ENCODE results near the gene CAND2. TPM values are rescaled to one million over a fixed set of nuclear protein-coding genes. Genes with fewer than 3 reads are reported as not detected.
A peak's percentile ranks its signal among the peaks of the same experiment; 100 is the strongest.
"Not testable (repeated sequence)": the region's sequence is repeated elsewhere in the genome, so short reads cannot be mapped to it uniquely, and the experiment has no call there.

Gene CAND2
- total RNA-seq, 1 donor: 3.0 TPM

DNA sequence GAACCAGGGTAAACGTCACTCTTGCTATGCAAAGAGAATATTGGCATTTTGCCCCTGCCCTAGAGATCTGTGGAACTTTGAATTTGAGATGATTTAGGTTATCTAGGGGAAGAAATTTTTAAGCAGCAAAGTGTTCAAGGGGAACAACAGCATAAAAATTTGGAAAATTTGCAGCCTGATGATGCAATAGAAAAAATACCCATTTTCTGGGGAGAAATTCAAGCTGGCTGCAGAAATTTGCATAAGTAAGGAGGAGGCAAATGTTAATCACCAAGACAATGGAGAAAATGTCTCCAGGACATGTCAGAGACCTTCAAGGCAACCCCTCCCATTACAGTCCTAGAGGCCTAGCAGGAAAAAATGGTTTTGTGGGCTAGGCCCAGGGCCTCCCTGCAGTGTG, 49.3 kb downstream of the CAND2 start:
- no peak for DNase-seq (ENCODE audit: low read depth in 2 of 3, low spot score in 2 of 3)

DNA sequence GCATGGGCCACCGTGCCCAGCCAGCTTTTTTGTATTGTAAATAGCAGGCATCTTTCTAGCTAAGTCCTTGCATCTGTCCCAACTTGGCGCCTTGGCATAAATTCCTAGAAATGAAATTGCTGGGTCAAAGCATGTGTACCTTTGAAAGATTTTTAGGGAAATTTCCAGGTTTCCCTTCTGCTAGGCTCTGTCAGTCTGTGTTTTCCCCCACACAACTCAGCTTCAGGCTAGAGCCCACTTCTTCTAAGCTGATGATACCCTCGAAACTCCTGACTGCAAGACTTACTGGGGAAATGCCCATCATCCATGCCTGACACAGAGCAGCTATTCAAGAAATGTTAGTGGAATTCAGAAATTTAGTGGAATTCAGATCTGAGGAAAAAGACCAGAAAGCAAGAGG, 55.7 kb downstream of the CAND2 start:
- DNase-seq (ENCODE audit: low read depth in 2 of 3, low spot score in 2 of 3): no peak

DNA sequence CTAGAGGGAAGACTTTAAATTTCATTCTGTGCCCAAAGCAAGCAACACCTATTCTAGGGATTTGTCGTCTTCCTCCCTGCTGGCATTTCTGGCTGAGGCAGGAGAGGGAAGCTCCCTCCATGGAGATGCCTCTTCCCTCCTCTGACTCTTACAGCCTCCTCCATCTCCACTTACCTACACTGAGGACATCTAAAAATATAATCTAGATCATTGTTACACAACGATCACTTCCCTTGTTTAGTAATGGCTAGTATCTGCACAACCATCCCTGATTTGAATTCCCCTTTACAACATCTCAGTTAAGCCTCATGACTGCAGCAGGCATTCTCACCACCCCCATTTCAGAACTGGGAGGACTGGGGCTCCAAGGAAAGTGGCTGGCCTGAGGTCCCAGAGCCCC, 57.4 kb downstream of the CAND2 start:
- not testable (repeated sequence) for DNase-seq (ENCODE audit: low read depth in 2 of 3, low spot score in 2 of 3)

DNA sequence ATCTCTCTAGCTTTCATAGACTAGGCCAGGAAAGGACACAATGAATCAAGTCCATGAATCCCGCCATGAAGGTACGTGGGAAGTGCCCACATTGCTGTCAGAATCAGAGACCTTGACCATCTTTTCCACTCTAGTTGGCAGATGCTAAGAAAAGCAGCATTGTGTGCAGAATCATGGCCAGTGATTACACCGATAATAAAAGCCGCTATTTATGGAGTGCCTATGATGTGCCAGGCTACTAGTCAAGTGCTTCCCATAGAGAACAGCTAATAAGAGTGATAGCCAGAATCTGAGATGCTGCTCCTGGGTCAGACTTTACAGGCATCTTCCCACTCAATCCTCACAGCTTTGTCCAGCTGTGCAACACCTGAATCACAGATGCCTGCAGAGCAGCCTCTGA, 58.1 kb downstream of the CAND2 start:
- no peak for DNase-seq (ENCODE audit: low read depth in 2 of 3, low spot score in 2 of 3)

DNA sequence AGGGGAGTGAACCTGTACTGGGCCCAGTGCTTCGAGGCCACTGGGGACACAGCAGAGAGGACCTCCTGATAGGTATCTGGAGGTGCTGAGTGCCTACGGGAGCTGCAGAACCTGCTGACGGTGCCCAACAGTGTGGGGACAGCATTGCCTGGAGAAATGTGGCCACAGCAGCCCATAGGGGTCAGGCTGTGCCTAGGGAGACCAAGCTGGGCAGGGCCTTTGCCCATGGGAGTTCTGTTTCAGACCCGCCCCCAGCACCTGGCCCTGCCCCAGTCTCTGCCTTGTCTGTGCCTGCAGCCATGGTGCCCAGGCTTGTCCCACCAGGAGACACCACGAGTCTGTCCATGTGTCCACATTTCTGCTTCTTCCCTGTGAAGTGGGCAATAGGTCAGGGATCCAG, 60.1 kb downstream of the CAND2 start:
- DNase-seq (ENCODE audit: low read depth in 2 of 3, low spot score in 2 of 3): no peak

DNA sequence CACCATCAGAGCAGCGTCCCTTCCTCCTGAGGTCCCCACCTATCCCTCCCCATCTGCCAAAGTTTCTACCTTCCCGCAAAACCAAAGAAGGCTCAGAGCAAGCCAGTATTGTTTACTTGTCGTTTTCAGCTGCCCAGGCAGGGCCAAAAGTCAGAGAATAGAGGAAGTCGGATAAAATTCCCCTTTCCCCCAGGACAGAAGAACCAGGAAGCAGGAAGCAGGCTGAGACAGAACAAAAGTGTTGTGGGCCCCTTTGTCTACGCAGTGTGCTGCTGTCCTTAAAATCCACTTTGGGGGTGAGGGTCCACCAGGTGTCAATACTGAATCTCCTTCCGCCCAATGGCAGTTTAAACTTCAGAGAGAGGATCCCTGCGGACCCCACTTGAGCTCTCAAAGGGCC, 63.4 kb downstream of the CAND2 start:
- DNase-seq (ENCODE audit: low read depth in 2 of 3, low spot score in 2 of 3): no peak

DNA sequence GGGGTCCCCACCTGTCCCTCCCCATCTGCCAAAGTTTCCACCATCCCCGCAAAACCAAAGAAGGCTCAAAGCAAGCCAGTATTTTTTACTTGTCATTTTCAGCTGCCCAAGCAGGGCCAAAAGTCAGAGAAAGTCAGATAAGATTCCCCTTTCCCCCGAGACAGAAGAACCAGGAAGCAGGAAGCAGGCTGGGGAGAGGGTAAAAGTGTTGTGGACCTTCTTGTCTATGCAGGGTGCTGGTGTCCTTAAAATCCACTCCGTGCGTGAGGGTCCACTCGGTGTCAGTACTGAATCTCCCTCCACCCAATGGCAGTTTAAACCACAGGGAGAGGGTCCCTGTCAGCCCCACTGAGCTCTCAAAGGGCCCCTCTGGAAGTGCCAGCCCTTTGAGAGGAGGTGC, 65.1 kb downstream of the CAND2 start:
- no peak for DNase-seq (ENCODE audit: low read depth in 2 of 3, low spot score in 2 of 3)

DNA sequence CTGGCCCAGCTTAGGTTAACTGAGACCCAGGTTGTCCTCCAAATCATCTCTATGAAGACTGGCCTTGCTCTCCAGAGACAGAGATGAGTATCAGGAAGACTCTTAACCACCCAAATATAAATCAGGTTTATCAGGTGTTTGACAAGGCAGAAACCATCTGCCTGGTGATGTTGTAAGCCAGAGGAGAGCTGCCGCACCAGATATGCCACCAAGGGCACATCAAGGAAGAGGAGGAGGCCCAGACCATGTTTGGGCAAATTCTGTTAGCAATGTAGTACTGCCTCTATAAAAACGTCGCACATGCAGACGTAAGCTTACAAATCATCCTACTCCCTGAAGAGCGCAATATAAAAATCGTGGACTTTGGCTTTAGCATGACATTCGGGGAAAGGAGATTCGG, 65.9 kb downstream of the CAND2 start:
- no peak for DNase-seq (ENCODE audit: low read depth in 2 of 3, low spot score in 2 of 3)

DNA sequence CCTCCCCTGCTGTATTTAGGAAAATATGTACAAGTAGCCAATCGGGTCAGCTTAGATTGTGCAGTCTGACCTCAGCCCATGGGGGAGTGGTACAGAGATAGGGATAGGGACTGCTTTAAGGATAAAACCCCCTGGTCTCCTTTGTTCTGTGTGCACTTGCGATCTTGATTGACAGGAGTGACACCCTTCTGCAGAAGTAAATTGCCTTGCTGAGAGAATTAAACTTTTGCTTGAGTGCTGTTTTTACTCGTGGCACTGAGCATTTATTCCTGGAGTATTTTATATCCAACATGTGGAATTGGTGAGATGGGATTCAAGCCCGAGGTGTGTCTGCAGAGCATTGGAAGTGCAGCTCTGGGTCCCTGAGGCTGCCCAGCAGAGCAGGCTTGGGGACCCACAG, 68.8 kb downstream of the CAND2 start:
- DNase-seq (ENCODE audit: low read depth in 2 of 3, low spot score in 2 of 3): no peak

DNA sequence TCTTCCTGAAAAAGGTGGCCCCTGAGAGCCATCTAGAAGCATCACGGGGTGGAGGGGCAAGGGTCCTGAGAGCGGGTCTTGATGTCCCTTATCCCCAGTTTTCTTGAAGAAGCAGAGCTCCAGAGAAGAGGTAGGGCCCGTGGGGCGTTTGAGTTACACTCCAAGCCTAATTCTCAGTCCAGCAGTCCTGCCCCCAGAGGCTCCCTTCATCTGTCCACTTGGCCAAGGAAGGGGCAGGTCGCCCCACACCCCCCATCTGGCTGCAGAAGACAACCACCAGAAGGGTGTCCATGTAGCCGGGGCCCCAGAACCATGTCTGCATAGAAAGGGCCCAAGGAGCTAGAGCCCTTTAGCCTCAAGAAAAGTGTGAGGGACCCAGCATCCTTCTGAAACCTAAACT, 70.4 kb downstream of the CAND2 start:
- DNase-seq (ENCODE audit: low read depth in 2 of 3, low spot score in 2 of 3): no peak

DNA sequence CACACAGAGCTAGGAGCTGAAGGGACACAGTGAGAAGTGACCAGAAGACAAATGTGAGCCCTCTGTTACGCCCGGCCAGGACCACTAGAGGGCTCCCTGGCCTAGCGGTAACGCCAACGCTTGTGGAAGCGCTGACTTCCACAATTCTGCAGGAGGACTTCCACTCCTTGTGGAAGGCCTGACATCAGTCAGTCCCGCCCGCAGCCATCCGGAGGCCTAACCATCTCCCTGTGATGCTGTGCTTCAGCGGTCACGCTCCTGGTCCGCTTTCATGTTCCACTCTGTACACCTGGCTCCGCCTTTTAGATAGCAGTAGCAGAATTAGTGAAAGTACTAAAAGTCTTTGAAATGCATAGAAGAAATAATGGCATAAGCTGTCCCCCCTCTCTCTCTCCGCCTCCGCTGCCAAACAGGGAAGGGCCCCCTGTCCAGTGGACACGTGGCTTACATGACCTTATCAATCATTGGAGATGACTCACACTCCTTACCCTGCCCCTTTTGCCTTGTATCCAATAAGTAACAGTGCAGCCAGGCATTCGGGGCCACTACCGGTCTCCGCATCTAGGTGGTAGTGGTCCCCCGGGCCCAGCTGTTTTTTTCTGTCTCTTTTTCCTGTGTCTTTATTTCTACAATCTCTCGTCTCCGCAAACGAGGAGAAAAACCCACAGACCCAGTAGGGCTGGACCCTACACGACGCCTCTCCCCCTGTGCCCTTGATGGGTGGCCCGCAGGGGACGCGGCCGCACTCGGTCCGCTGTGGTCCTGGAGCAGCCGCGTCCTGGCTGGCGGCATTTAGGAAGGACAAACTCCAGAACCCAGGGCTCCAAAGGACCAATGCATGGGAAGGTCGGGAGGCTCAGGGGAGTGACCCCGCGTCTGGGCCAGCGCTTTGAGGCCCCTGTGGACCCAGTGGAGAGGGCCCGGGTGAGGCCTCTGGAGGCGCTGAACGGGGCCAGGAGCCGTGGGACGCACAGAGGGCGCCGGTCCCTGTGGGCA, 71.9 kb downstream of the CAND2 start:
- peak in 2 of 3 donors; percentile 62 to 70 for DNase-seq (ENCODE audit: low read depth in 2 of 3, low spot score in 2 of 3)

DNA sequence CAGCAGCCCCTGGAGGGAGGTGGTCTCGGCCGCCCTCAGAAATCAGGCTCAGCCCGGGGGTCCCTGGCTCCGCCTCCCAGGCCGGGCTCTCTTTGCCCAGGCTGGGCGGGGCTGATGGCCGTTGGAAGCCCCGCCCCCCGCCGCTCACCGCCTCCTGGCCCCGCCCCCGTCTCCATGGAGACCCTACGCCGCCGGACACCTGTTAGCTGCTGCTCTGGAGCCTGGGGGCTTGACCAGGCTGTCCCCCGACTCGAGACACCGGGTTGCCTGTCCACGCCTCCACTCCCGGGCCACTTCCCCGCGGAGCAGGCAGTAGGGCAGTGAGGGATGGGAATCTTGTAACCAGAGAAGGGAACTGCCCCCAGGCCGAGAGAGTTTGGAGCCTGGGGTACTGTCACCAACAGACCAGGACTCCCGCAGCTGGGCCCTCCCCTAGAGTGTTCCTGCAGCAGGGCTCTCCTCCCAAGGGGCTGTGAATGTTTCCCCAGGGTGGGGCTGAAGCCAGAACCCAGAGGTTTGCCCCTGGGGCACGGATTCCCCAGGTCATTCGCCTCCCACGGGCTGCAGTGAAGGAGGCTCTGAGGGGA, 72.6 kb downstream of the CAND2 start:
- DNase-seq (ENCODE audit: low read depth in 2 of 3, low spot score in 2 of 3): no peak

DNA sequence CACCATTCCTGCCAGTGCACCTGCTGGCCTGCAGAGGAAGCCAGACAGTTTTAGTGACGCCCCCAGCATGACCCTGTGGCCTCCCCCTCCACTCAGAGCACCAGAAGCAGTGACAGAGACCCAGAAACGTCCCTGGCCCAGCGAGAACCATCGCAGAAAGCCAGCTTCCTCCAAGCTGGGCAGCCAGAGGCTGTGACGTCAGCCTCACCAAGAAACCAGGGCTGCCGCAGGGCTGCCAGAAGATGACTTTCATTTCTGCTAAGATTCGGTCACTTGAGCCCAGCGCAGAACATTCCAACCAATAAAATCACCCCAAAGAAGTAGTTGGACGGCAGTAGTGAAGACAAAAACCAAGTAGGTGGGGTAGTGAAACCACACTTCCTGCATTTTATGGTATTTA, 74.5 kb downstream of the CAND2 start:
- peak in 1 of 3 donors; percentile 54 for DNase-seq (ENCODE audit: low read depth in 2 of 3, low spot score in 2 of 3)

DNA sequence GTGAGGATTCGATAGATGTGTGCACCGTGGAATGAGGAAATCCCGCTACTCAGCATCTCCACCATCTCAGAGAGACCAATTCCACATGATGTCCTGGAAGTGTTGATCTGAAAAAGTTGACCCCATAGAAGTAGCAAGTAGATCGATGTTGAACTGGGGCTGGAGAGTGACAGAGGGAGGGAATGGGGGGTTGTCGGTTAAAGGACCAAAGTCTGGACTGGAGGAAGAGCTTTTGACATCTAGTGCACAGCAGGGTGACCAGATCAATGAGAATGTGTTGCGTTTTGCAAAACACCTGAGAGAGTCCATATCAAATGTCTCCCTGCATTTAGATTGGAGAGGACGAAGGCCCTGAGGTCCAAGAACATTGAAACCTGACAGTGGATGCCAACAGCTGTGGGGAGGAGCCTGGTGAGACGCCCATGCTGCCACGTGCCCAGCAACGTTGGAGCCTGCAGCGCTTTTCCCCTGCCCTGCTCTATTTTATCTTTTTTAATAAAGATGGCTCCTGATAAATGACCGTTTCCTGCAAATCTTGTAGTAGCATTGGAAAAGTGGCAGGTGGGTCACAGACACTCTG, 75.0 kb downstream of the CAND2 start:
- DNase-seq (ENCODE audit: low read depth in 2 of 3, low spot score in 2 of 3): no peak

DNA sequence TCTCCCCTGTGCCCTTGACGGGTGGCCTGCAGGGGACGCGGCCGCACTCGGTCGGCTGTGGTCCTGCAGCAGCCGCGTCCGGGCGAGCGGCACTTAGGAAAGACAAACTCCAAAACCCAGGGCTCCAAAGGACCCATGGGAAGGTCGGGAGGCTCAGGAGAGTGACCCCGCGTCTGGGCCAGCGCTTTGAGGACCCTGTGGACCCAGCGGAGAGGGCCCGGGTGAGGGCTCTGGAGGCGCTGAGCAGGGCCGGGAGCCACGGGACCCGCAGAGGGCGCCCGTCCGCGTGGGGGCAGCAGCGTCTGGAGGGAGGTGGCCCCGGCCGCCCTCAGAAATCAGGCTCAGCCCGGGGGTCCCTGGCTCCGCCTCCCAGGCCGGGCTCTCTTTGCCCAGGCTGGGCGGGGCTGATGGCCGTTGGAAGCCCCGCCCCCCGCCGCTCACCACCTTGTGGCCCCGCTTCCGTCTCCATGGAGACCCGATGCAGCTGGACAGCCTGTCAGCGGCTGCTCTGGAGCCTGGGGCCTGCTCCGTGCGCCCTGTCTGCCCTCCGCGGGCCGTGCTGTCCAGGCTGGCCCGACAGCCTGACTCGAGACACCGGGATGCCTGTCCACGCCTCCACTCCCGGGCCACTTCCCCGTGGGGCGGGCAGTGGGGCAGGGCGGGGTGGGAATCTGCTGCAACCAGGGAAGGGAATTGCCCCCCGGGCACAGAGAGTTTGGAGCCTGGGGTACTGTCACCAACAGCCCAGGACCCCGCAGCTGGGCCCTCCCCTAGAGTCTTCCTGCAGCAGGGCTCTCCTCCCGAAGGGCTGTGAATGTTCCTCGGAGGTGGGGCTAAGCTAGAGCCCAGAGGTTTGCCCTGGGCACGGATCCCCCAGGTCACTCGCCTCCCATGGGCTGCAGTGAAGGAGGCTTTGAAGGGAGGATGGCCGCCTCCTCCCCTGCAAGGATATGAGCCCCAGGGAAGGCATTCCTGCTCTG, 79.7 kb downstream of the CAND2 start:
- DNase-seq (ENCODE audit: low read depth in 2 of 3, low spot score in 2 of 3): peak in 2 of 3 donors; percentile 45 to 51

DNA sequence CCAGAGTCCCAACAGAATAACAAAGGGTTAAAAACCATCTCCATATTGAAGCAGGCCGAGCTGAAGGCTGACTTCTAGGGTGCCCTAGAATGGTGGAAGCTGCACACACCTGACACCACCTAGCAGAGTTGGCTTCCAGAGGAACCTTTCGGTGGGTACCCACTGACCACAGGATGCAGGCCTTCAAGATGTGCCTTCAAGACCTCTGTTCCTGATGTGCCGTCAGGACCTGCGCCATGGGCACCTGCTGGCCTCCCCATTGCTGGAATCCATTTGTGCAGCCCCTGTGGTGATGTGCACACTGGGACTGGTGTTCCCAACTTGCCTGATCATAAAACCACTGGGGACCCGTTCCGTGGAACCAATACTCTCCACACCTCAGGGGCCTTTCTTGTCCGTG, 80.6 kb downstream of the CAND2 start:
- no peak for DNase-seq (ENCODE audit: low read depth in 2 of 3, low spot score in 2 of 3)

DNA sequence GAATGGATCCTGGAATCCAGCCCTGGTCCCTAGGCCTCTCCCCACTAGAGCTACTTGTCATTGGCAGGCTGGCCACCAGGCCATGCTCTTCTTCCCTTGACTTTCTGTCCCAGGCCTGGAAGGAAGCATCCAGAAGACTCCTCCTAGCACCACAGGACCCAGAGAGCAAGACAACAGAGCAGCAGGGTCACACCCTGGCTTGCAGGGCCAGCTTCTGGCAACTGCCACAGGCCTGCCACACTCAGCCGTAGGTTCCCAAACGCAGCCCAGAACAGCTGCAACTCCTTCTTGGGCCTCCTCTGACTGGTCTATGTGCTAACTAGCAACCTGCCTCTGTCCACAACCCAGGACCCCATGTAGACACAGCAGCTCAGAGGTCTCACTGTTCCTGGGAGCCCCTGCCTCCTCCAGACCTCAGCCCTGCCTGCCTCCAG, 81.7 kb downstream of the CAND2 start:
- no peak for DNase-seq (ENCODE audit: low read depth in 2 of 3, low spot score in 2 of 3)

DNA sequence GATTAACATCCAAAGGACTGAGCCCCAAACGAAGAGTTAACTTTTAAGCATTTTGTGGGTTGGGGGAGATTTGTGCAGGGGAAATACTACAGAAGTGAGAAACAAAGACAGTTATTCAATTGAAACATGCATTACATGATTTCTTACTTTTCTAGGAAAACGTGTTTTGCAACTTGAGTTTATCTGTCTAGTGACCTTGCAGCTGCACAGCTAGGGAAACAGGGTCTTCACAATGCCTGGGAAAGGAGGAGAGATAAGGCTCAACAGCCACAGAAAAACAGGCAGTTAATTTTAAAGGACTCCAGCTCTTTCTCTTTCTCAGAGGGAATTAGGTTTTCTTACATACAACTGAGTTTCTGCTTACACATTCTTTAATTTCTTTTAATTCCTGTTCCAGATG, 82.3 kb downstream of the CAND2 start:
- not testable (repeated sequence) for DNase-seq (ENCODE audit: low read depth in 2 of 3, low spot score in 2 of 3)

DNA sequence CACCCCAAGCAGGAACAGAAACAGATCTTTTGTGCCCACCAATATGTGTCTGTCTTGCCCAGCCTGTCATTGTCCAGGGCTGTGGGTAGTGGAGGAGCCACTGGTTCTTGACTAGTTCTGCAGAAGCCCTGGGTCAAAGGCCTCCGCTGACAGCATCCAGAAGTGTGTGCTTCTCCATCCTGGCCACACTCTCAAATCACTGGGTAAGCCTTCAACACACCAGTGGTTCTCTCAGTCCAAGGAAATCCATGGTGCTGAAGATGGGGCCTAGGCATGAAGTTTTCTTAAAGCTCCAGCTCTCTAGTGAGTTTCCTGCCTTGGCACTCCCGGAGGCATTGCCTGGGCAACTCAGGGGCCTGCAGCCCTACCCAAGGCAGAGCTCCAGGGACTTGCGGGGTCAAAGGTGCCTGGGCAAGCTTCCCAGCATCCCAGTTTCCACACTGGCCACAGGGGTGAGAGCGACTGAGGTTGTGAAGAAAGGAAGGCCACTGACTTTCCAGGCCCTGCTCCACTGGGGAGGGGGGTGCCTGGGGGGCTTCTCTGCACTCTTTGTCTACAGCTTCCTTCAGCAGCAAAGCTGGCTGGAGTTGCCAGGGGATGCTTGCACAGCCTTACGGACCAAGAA, 82.8 kb downstream of the CAND2 start:
- no peak for DNase-seq (ENCODE audit: low read depth in 2 of 3, low spot score in 2 of 3)

DNA sequence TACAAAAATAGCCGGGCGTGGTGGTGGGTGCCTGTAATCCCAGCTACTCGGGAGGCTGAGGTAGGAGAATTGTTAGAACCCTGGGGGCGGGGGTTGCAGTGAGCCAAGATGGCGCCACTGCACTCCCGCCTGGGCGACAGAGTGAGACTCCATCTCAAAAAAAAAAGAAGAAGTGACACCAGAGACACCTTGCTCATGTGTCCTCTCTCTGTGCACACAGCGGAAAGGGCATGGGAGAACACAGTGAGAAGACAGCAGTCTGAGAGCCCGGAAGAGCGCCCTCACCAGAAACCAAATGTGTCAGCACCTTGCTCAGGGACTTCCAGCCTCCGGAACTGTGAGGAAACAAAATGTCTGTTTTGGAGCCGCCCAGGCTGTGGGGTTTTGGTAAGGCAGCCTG, 85.4 kb downstream of the CAND2 start:
- not testable (repeated sequence) for DNase-seq (ENCODE audit: low read depth in 2 of 3, low spot score in 2 of 3)

All from hematopoietic multipotent progenitor cell (in vitro differentiated cells).